Esophagus muscularis mucosa (tissue), 4 donors: ENCODE measurements around the gene RNF167. TPM values are rescaled to one million over a fixed set of nuclear protein-coding genes. Genes with fewer than 3 reads are reported as not detected.

Experiments
- DNase-seq: peaks from one replicate; pipeline ENCODE4 v3.0.0-alpha.2; 2017; ENCODE audit errors: extremely low spot score
- H3K27ac ChIP-seq, 4 donors: fragments of 200-600 bp; sonication (generic); replicated peaks in 1 of 4; 1 replicate in 3 of 4; 2 replicates in 1 of 4; pipeline ENCODE4 v1.5.1; 2016 to 2019; ENCODE audit warnings: mild to moderate bottlenecking in 1 of 4
- H3K27me3 ChIP-seq, 4 donors: fragments of 200-600 bp; sonication (generic); one replicate each; pipeline versions ENCODE4 v1.5.1 to v1.6.0; 2016 to 2019
- H3K36me3 ChIP-seq, 4 donors: fragments of 200-600 bp; sonication (generic); one replicate each; pipeline ENCODE4 v1.5.1; 2016 to 2019
- H3K4me1 ChIP-seq, 4 donors: fragments of 200-600 bp; sonication (generic); one replicate each; pipeline ENCODE4 v1.5.1; 2016 to 2019
- H3K4me3 ChIP-seq, 4 donors: fragments of 200-600 bp; sonication (generic); 1 replicate in 2 of 4; 2 replicates in 2 of 4; pipeline ENCODE4 v1.5.1; 2016 to 2019; ENCODE audit warnings: mild to moderate bottlenecking in 4 of 4, moderate library complexity in 1 of 4
- H3K9me3 ChIP-seq, 4 donors: fragments of 200-600 bp; sonication (generic); 1 replicate in 3 of 4; 2 replicates in 1 of 4; pipeline ENCODE4 v1.5.1; 2016 to 2019
- CTCF ChIP-seq, 3 experiments: fragments of 200-600 bp in 2 of 3; fragments of 450-650 bp in 1 of 3; sonication (generic) in 2 of 3; IDR thresholded peaks; one replicate each; pipeline ENCODE4 v1.5.1; 2017 to 2019; ENCODE audit warnings: antibody characterized with exemption in 3 of 3, mild to moderate bottlenecking in 2 of 3, moderate library complexity in 1 of 3
- EP300 ChIP-seq: sonication (generic); formaldehyde crosslinking; IDR thresholded peaks from one replicate; pipeline ENCODE4 v1.6.1; 2017; ENCODE audit warnings: antibody characterized with exemption
- POLR2A ChIP-seq: fragments of 450-650 bp; IDR thresholded peaks from one replicate; pipeline ENCODE4 v1.6.1; 2017; ENCODE audit warnings: antibody characterized with exemption, moderate library complexity, mild to moderate bottlenecking, low read depth
- POLR2AphosphoS5 ChIP-seq, 2 donors: sonication (generic); formaldehyde crosslinking; IDR thresholded peaks; one replicate each; pipeline ENCODE4 v1.6.1; 2017; ENCODE audit warnings: antibody characterized with exemption in 2 of 2
- WGBS: methylation state at CpG from one replicate; pipeline ENCODE4 v1.1.5; 2018; 5-methylcytosine and 5-hydroxymethylcytosine counted together
- intact Hi-C: fragments of 100-400 bp; cut with DNase I; formaldehyde crosslinking; loops from one replicate; pipeline ENCODE4 v1.15.1; 2023
- total RNA-seq, 4 donors: library from RNA; depleted of rRNA; stranded (reverse); fragments of >200 nt; gene quantifications; one replicate each; pipeline versions ENCODE4 v1.1.0 to v1.2.1, GENCODE V29; 2016

Gene RNF167
- total RNA-seq, 4 donors from 2014 or later, result 59.8 to 96.3 (median 69.5) TPM

- H3K9me3 ChIP-seq, result no peaks in the 10 kb centered on the region
- H3K4me3 ChIP-seq, result no peak overlapping the region
- 81% methylated on average over 8 of the region's 10 CpGs for WGBS
- no peak overlapping the region for H3K27ac ChIP-seq
- no peak for DNase-seq
- intact Hi-C loops, result no loop called here
- TF ChIP-seq POLR2A, result no peak
- TF ChIP-seq POLR2AphosphoS5 (IDR thresholded peaks at IDR 0.05), result no peak
- peaks cover 0 to 35% (median 23%) of the 10 kb centered on the region in 4 donors for H3K27me3 ChIP-seq
- H3K36me3 ChIP-seq, result peaks cover 46 to 55% (median 52%) of the 10 kb centered on the region in 4 donors
- peaks cover 10 to 35% (median 28%) of the 10 kb centered on the region in 4 donors for H3K4me1 ChIP-seq
Measured at GRCh38 chr17:4897198-4897687, 42.8 kb upstream of the RNF167 start.

- intact Hi-C loops, result no loop called here
- H3K36me3 ChIP-seq, result peaks cover 41 to 49% (median 46%) of the 10 kb centered on the region in 4 donors
- peaks cover 10 to 37% (median 29%) of the 10 kb centered on the region in 4 donors for H3K4me1 ChIP-seq
- no peak overlapping the region for H3K27ac ChIP-seq
- peaks cover 0 to 35% (median 23%) of the 10 kb centered on the region in 4 donors for H3K27me3 ChIP-seq
- H3K4me3 ChIP-seq, result no peak overlapping the region
- 82% methylated on average over 5 of the region's 5 CpGs for WGBS
- DNase-seq, result no peak
- TF ChIP-seq POLR2A (no peak), EP300 (no peak), CTCF (IDR thresholded peaks at IDR 0.05) (no peak), POLR2AphosphoS5 (IDR thresholded peaks at IDR 0.05) (no peak)
- no peaks in the 10 kb centered on the region for H3K9me3 ChIP-seq
Measured at GRCh38 chr17:4897785-4898184, 42.3 kb upstream of the RNF167 start.

GRCh38 chr17:4898351-4898750 is 41.7 kb upstream of the RNF167 start:
- Histone ChIP-seq H3K9me3 (no peaks in the 10 kb centered on the region), H3K4me3 (no peak overlapping the region), H3K4me1 (peaks cover 10 to 42% (median 32%) of the 10 kb centered on the region in 4 donors), H3K36me3 (peaks cover 35 to 44% (median 41%) of the 10 kb centered on the region in 4 donors), H3K27ac (no peak overlapping the region), H3K27me3 (peaks cover 0 to 35% (median 23%) of the 10 kb centered on the region in 4 donors)
- no peak for TF ChIP-seq POLR2AphosphoS5 (IDR thresholded peaks at IDR 0.05)
- no peak for TF ChIP-seq EP300
- TF ChIP-seq POLR2A, result no peak
- no peak for TF ChIP-seq CTCF (IDR thresholded peaks at IDR 0.05)
- 99% methylated on average over 6 of the region's 8 CpGs for WGBS
- no peak for DNase-seq
- intact Hi-C loops, result no loop called here

- TF ChIP-seq POLR2AphosphoS5 (IDR thresholded peaks at IDR 0.05), result no peak
- TF ChIP-seq POLR2A, result no peak
- TF ChIP-seq CTCF (IDR thresholded peaks at IDR 0.05), result no peak
- no peak for TF ChIP-seq EP300
- peaks cover 0 to 39% (median 23%) of the 10 kb centered on the region in 4 donors for H3K27me3 ChIP-seq
- 38% methylated on average over 15 of the region's 34 CpGs for WGBS
- intact Hi-C loops, result no loop called here
- peaks cover 10 to 47% (median 33%) of the 10 kb centered on the region in 4 donors for H3K4me1 ChIP-seq
- H3K4me3 ChIP-seq, result peak overlapping the region; percentile 46 to 56 (median 54)
- peaks cover 30 to 38% (median 35%) of the 10 kb centered on the region in 4 donors for H3K36me3 ChIP-seq
- DNase-seq, result no peak
- peak overlapping the region in 1 of 4 donors; percentile 26 for H3K27ac ChIP-seq
- H3K9me3 ChIP-seq, result no peaks in the 10 kb centered on the region
Measured at GRCh38 chr17:4898927-4899326, 41.1 kb upstream of the RNF167 start.

- intact Hi-C loops, result no loop called here
- peaks cover 0 to 45% (median 26%) of the 10 kb centered on the region in 4 donors for H3K27me3 ChIP-seq
- peaks cover 23 to 31% (median 28%) of the 10 kb centered on the region in 4 donors for H3K36me3 ChIP-seq
- TF ChIP-seq CTCF (IDR thresholded peaks at IDR 0.05) (no peak), POLR2A (no peak), EP300 (no peak), POLR2AphosphoS5 (IDR thresholded peaks at IDR 0.05) (peak; percentile 30 to 52)
- H3K27ac ChIP-seq, result peak within 1 kb of the TSS in 1 of 4 donors; percentile 26
- H3K4me1 ChIP-seq, result peaks cover 10 to 47% (median 33%) of the 10 kb centered on the region in 4 donors
- DNase-seq, result peak; percentile 95
- peak within 1 kb of the TSS; percentile 46 to 56 (median 54) for H3K4me3 ChIP-seq
- no peaks in the 10 kb centered on the region for H3K9me3 ChIP-seq
- WGBS, result 25% methylated on average over 4 of the region's 60 CpGs
Measured at GRCh38 chr17:4899341-4900230, 40.5 kb upstream of the RNF167 start, which contains the start of gene C17orf107. TSS of gene C17orf107 (plus strand) at chr17:4899536. CDS start at chr17:4899763, 227 bp downstream.
